H1 (cell line): ENCODE results near the gene CORT. TPM values are rescaled to one million over a fixed set of nuclear protein-coding genes. Genes with fewer than 3 reads are reported as not detected.
A peak's percentile ranks its signal among the peaks of the same experiment; 100 is the strongest.

Experiments
- ASH2L ChIP-seq: fragments of 200-600, 300-600 bp; sonication (generic); IDR thresholded peaks from one replicate; pipeline ENCODE4 v1.7.1; 2017; ENCODE audit warnings: low read length
- BACH1 ChIP-seq: IDR thresholded peaks from 2 replicates; pipeline ENCODE4 v1.6.1; 2012; ENCODE audit warnings: low read length, improper control_type of control experiment
- BRCA1 ChIP-seq: IDR thresholded peaks from 2 replicates; pipeline ENCODE4 v1.6.1; 2012; ENCODE audit warnings: low read depth, low read length, improper control_type of control experiment
- CBX8 ChIP-seq: fragments of 300-800, 300-1000 bp; sonication (generic); IDR thresholded peaks from 2 replicates; pipeline ENCODE4 v1.7.1; 2016; ENCODE audit warnings: low read depth, low read length, borderline replicate concordance
- CEBPB ChIP-seq: IDR thresholded peaks from 2 replicates; pipeline ENCODE4 v1.6.1; 2012; ENCODE audit warnings: low read depth, low read length
- CTBP2 ChIP-seq: IDR thresholded peaks from 2 replicates; pipeline ENCODE4 v1.7.0; 2011; ENCODE audit warnings: borderline replicate concordance, mild to moderate bottlenecking, moderate library complexity, mixed read lengths, low read length; ENCODE audit not compliant: insufficient read depth, insufficient read length
- EZH2 ChIP-seq: fragments of 200-600 bp; sonication (generic); IDR thresholded peaks from 2 replicates; pipeline ENCODE4 v1.7.1; 2012; ENCODE audit warnings: low read depth, mild to moderate bottlenecking, moderate library complexity, low read length, inconsistent platforms; ENCODE audit not compliant: severe bottlenecking
- HDAC2 ChIP-seq, 2 experiments: fragments of 300-600 bp in 1 of 2; sonication (generic) in 1 of 2; IDR thresholded peaks; 2 replicates each; pipeline ENCODE4 v1.6.1; 2011 to 2012; ENCODE audit warnings: low read depth in 2 of 2, low read length in 2 of 2, mild to moderate bottlenecking in 2 of 2, moderate library complexity in 2 of 2, borderline replicate concordance in 1 of 2, inconsistent platforms in 1 of 2
- JUN ChIP-seq: IDR thresholded peaks from 2 replicates; pipeline ENCODE4 v1.6.1; 2011; ENCODE audit warnings: low read depth, mild to moderate bottlenecking, improper control_type of control experiment, low read length
- JUND ChIP-seq: IDR thresholded peaks from 2 replicates; pipeline ENCODE4 v1.6.1; 2011; ENCODE audit warnings: mild to moderate bottlenecking, improper control_type of control experiment, low read length
- KDM4A ChIP-seq: IDR thresholded peaks from one replicate; pipeline ENCODE4 v1.7.1; 2012; ENCODE audit warnings: low read depth, mild to moderate bottlenecking, moderate library complexity, low read length, inconsistent platforms; ENCODE audit not compliant: severe bottlenecking
- KDM5A ChIP-seq: fragments of 200-600 bp; IDR thresholded peaks from 2 replicates; pipeline ENCODE4 v1.7.1; 2012; ENCODE audit warnings: mild to moderate bottlenecking, low read length, inconsistent platforms, mixed read lengths
- MAFK ChIP-seq: IDR thresholded peaks from 2 replicates; pipeline ENCODE4 v1.6.1; 2012; ENCODE audit warnings: low read depth, mild to moderate bottlenecking, improper control_type of control experiment, low read length
- NANOG ChIP-seq: IDR thresholded peaks from 2 replicates; pipeline ENCODE4 v1.6.1; 2011; ENCODE audit warnings: low read length, low read depth, mild to moderate bottlenecking, inconsistent platforms; ENCODE audit not compliant: insufficient read depth, poor library complexity, severe bottlenecking
- POLR2A ChIP-seq, 2 experiments: IDR thresholded peaks; 1 replicate in 1 of 2; 2 replicates in 1 of 2; pipeline ENCODE4 v1.6.1; 2011; ENCODE audit warnings: low read depth in 2 of 2, low read length in 2 of 2, mild to moderate bottlenecking in 2 of 2; ENCODE audit errors: control extremely low read depth in 1 of 2
- POU5F1 ChIP-seq: IDR thresholded peaks from 2 replicates; pipeline ENCODE4 v1.6.1; 2011; ENCODE audit warnings: low read depth, mild to moderate bottlenecking, low read length, moderate library complexity
- RXRA ChIP-seq: IDR thresholded peaks from 2 replicates; pipeline ENCODE4 v1.6.1; 2011; ENCODE audit warnings: low read depth, mild to moderate bottlenecking, low read length, moderate library complexity; ENCODE audit not compliant: insufficient read depth
- SAP30 ChIP-seq: fragments of 300-600 bp; sonication (generic); IDR thresholded peaks from 2 replicates; pipeline ENCODE4 v1.7.1; 2012; ENCODE audit warnings: low read length, moderate library complexity, mild to moderate bottlenecking, inconsistent platforms; ENCODE audit not compliant: insufficient read depth, insufficient replicate concordance
- SIN3A ChIP-seq, 2 experiments: IDR thresholded peaks in 1 of 2; conservative IDR thresholded peaks in 1 of 2; 2 replicates each; pipeline ENCODE4 v1.6.1; 2011 to 2012; ENCODE audit warnings: low read length in 2 of 2, improper control_type of control experiment in 1 of 2, low read depth in 1 of 2, mild to moderate bottlenecking in 1 of 2
- SP4 ChIP-seq: IDR thresholded peaks from 2 replicates; pipeline ENCODE4 v1.6.1; 2012; ENCODE audit warnings: low read length, inconsistent platforms
- SRF ChIP-seq: IDR thresholded peaks from 2 replicates; pipeline ENCODE4 v1.6.1; 2011; ENCODE audit warnings: mild to moderate bottlenecking, low read depth, low read length, moderate library complexity
- TAF7 ChIP-seq: optimal IDR thresholded peaks from 2 replicates; pipeline ENCODE3; 2011; ENCODE audit warnings: low read depth, mild to moderate bottlenecking, inconsistent platforms, low read length, moderate library complexity, borderline replicate concordance
- TCF12 ChIP-seq: IDR thresholded peaks from 2 replicates; pipeline ENCODE4 v1.6.1; 2011; ENCODE audit warnings: low read depth, mild to moderate bottlenecking, low read length
- ZNF274 ChIP-seq: IDR thresholded peaks from 2 replicates; pipeline ENCODE4 v1.7.0; 2012; ENCODE audit warnings: low read length, borderline replicate concordance; ENCODE audit errors: extremely low read depth
- polyA plus RNA-seq, 7 experiments: library from polyadenylated mRNA; depleted of rRNA in 3 of 7; stranded (reverse) in 5 of 7; unstranded in 2 of 7; fragments of >200 nt in 5 of 7; fragments of 200-250 nt in 2 of 7; gene quantifications; 1 replicate in 5 of 7; 2 replicates in 1 of 7; 4 replicates in 1 of 7; pipeline versions ENCODE4 v1.2.1 to v1.2.3, GENCODE V29; 2011 to 2013; ENCODE audit warnings: missing spikeins in 2 of 7, mixed read lengths in 2 of 7
- total RNA-seq: library from RNA; stranded (reverse); fragmentation: NEBNext Ultra II Directional; extraction: Animal tissue kit (Norgen Biotek cat#: 25700); gene quantifications from 2 replicates; pipeline ENCODE4 v1.2.1, GENCODE V29; 2021

The CORT gene
- total and polyA plus RNA-seq, 2 of the 8 experiments (the other 6 are each of a cell fraction or from before 2014, with no cell fraction given) = 0.15 to 0.30 TPM

GRCh38 chr1:10474613-10475507 is 25.0 kb downstream of the CORT start, which contains the start of gene PEX14 (continued):
- TF ChIP-seq EZH2 (no peak), CEBPB (no peak), CTBP2 (no peak), HDAC2 (IDR thresholded peaks at IDR 0.05; ENCODE audit: borderline replicate concordance in 1 of 2, low read depth in 2 of 2, low read length in 2 of 2) (0 out of 4 replicates have a peak, but pooled peaks of 1 of the 2 experiments have one; percentile 23), JUND (no peak), RXRA (0 out of 2 replicates have a peak, but pooled peaks have one; percentile 28), KDM4A (no peak), JUN (no peak), TCF12 (no peak), BACH1 (no peak), SIN3A (conservative IDR thresholded peaks at IDR 0.05 in 1 of 2, IDR thresholded peaks at IDR 0.05 in 1 of 2; ENCODE audit: low read depth in 1 of 2, low read length in 2 of 2) (peak; percentile 40 to 81; a peak in 2 of 4 replicates), POU5F1 (no peak), SRF (peak; percentile 97), MAFK (no peak), KDM5A (peak; percentile 87), CBX8 (no peak), TAF7 (peak; percentile 86), ZNF274 (no peak), SP4 (no peak), SAP30 (no peak), ASH2L (peak; percentile 75), BRCA1 (no peak), POLR2A (IDR thresholded peaks at IDR 0.05; ENCODE audit: control extremely low read depth in 1 of 2, low read depth in 2 of 2, low read length in 2 of 2) (peak; percentile 80 to 82), NANOG (no peak)
